HuH-7.5 (cell line): Measurements from ENCODE around the gene HDX.
"Not testable (repeated sequence)": the region's sequence is repeated elsewhere in the genome, so short reads cannot be mapped to it uniquely, and the experiment has no call there.

ENCODE experiments used
- DNase-seq: peaks from one replicate; pipeline ENCODE4 v3.0.0; 2011; ENCODE audit warnings: low spot score

HDX gene

GRCh38 chrX:84339507-84340364, 162.5 kb downstream of the HDX start:
- no peak for DNase-seq

GRCh38 chrX:84336646-84337045, 165.6 kb downstream of the HDX start:
- no peak for DNase-seq

GRCh38 chrX:84335121-84335520, 167.1 kb downstream of the HDX start:
- no peak for DNase-seq

GRCh38 chrX:84322083-84322827, 180.0 kb downstream of the HDX start:
- no peak for DNase-seq

- DNase-seq, result no peak
These were observed 181.6 kb downstream of the HDX start for GRCh38 chrX:84320614-84321013.

- no peak for DNase-seq
These were observed 182.2 kb downstream of the HDX start for GRCh38 chrX:84320023-84320422.

- no peak for DNase-seq
These were observed 183.6 kb downstream of the HDX start for GRCh38 chrX:84318661-84319060.

- DNase-seq, result not testable (repeated sequence)
These were observed 186.3 kb downstream of the HDX start for GRCh38 chrX:84315946-84316345.
